ENCODE data around the gene KRT17.
"Not testable (repeated sequence)": the region's sequence is repeated elsewhere in the genome, so short reads cannot be mapped to it uniquely, and the experiment has no call there.

The KRT17 gene

GRCh38 chr17:41647940-41648410 is 23.6 kb upstream of the KRT17 start:
- peak; percentile 97 for TF ChIP-seq CTCF (IDR thresholded peaks at IDR 0.05; ENCODE audit: control insufficient read depth, insufficient read depth, low read depth, low read length, missing control alignments)
- no peak for DNase-seq (ENCODE audit: low read depth)
- H3K4me3 ChIP-seq (ENCODE audit: control insufficient read depth, low read depth, low read length), result peak overlapping the region; percentile 31

GRCh38 chr17:41647038-41647813 is 22.9 kb upstream of the KRT17 start:
- no peak for TF ChIP-seq CTCF (IDR thresholded peaks at IDR 0.05; ENCODE audit: control insufficient read depth, insufficient read depth, low read depth, low read length, missing control alignments)
- DNase-seq (ENCODE audit: low read depth), result no peak
- no peak overlapping the region for H3K4me3 ChIP-seq (ENCODE audit: control insufficient read depth, low read depth, low read length)

- H3K4me3 ChIP-seq (ENCODE audit: control insufficient read depth, low read depth, low read length), result no peak overlapping the region
- DNase-seq (ENCODE audit: low read depth), result no peak
- no peak for TF ChIP-seq CTCF (IDR thresholded peaks at IDR 0.05; ENCODE audit: control insufficient read depth, insufficient read depth, low read depth, low read length, missing control alignments)
Measured at GRCh38 chr17:41642252-41643156, 18.1 kb upstream of the KRT17 start.

GRCh38 chr17:41640596-41640995 is 16.2 kb upstream of the KRT17 start:
- DNase-seq (ENCODE audit: low read depth); H3K4me3 ChIP-seq (ENCODE audit: control insufficient read depth, low read depth, low read length): not testable (repeated sequence)

GRCh38 chr17:41639492-41640473 is 15.4 kb upstream of the KRT17 start:
- no peak for TF ChIP-seq CTCF (IDR thresholded peaks at IDR 0.05; ENCODE audit: control insufficient read depth, insufficient read depth, low read depth, low read length, missing control alignments)
- DNase-seq (ENCODE audit: low read depth), result no peak
- no peak overlapping the region for H3K4me3 ChIP-seq (ENCODE audit: control insufficient read depth, low read depth, low read length)

GRCh38 chr17:41638941-41639340 is 14.6 kb upstream of the KRT17 start:
- no peak for TF ChIP-seq CTCF (IDR thresholded peaks at IDR 0.05; ENCODE audit: control insufficient read depth, insufficient read depth, low read depth, low read length, missing control alignments)
- no peak for DNase-seq (ENCODE audit: low read depth)
- no peak overlapping the region for H3K4me3 ChIP-seq (ENCODE audit: control insufficient read depth, low read depth, low read length)
